ENCODE measurements around the gene SRRT.

Gene SRRT

GRCh38 chr7:100895956-100896731 lies 21.2 kb downstream of the SRRT start (continued):
- TF ChIP-seq, protein P1, sequence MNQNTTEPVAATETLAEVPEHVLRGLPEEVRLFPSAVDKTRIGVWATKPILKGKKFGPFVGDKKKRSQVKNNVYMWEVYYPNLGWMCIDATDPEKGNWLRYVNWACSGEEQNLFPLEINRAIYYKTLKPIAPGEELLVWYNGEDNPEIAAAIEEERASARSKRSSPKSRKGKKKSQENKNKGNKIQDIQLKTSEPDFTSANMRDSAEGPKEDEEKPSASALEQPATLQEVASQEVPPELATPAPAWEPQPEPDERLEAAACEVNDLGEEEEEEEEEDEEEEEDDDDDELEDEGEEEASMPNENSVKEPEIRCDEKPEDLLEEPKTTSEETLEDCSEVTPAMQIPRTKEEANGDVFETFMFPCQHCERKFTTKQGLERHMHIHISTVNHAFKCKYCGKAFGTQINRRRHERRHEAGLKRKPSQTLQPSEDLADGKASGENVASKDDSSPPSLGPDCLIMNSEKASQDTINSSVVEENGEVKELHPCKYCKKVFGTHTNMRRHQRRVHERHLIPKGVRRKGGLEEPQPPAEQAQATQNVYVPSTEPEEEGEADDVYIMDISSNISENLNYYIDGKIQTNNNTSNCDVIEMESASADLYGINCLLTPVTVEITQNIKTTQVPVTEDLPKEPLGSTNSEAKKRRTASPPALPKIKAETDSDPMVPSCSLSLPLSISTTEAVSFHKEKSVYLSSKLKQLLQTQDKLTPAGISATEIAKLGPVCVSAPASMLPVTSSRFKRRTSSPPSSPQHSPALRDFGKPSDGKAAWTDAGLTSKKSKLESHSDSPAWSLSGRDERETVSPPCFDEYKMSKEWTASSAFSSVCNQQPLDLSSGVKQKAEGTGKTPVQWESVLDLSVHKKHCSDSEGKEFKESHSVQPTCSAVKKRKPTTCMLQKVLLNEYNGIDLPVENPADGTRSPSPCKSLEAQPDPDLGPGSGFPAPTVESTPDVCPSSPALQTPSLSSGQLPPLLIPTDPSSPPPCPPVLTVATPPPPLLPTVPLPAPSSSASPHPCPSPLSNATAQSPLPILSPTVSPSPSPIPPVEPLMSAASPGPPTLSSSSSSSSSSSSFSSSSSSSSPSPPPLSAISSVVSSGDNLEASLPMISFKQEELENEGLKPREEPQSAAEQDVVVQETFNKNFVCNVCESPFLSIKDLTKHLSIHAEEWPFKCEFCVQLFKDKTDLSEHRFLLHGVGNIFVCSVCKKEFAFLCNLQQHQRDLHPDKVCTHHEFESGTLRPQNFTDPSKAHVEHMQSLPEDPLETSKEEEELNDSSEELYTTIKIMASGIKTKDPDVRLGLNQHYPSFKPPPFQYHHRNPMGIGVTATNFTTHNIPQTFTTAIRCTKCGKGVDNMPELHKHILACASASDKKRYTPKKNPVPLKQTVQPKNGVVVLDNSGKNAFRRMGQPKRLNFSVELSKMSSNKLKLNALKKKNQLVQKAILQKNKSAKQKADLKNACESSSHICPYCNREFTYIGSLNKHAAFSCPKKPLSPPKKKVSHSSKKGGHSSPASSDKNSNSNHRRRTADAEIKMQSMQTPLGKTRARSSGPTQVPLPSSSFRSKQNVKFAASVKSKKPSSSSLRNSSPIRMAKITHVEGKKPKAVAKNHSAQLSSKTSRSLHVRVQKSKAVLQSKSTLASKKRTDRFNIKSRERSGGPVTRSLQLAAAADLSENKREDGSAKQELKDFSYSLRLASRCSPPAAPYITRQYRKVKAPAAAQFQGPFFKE (tag by site-specific recombination; IDR thresholded peaks at IDR 0.05; ENCODE audit: borderline replicate concordance): 0 out of 2 replicates have a peak, but pooled peaks have one; percentile 75
- TF ChIP-seq REPIN1 (tag by site-specific recombination; IDR thresholded peaks at IDR 0.05; ENCODE audit: low read depth) (peak; percentile 84; the same call in 1 of the 2 replicates), RBAK (tag by site-specific recombination; IDR thresholded peaks at IDR 0.05) (peak; percentile 24; the same call in 1 of the 2 replicates), ZNF394 (tag by site-specific recombination; IDR thresholded peaks at IDR 0.05; ENCODE audit: borderline replicate concordance) (peak; percentile 41; the same call in 1 of the 2 replicates), PATZ1 (tag by site-specific recombination; IDR thresholded peaks at IDR 0.05) (peak; percentile 89), PRDM1 (tag by site-specific recombination; IDR thresholded peaks at IDR 0.05) (0 out of 2 replicates have a peak, but pooled peaks have one; percentile 23), ZBTB7A (tag by site-specific recombination; IDR thresholded peaks at IDR 0.05; ENCODE audit: low read depth) (peak; percentile 79), ZNF768 (tag by site-specific recombination; IDR thresholded peaks at IDR 0.05) (no peak), ZBTB10 (tag by site-specific recombination; IDR thresholded peaks at IDR 0.05) (peak; percentile 95), ZFP69B (tag by site-specific recombination; IDR thresholded peaks at IDR 0.05) (peak; percentile 45), ZNF629 (tag by site-specific recombination; IDR thresholded peaks at IDR 0.05) (peak; percentile 86), ZFHX2 (tag by site-specific recombination; conservative IDR thresholded peaks at IDR 0.05) (peak; percentile 76), ZBTB17 (tag by site-specific recombination; IDR thresholded peaks at IDR 0.05) (peak; percentile 47; the same call in 1 of the 2 replicates), ZNF366 (tag by site-specific recombination; conservative IDR thresholded peaks at IDR 0.05) (peak; percentile 90), SP3 (tag by site-specific recombination; IDR thresholded peaks at IDR 0.05) (peak; percentile 68), ZNF704 (tag by site-specific recombination; IDR thresholded peaks at IDR 0.05) (no peak), ZNF76 (tag by site-specific recombination; IDR thresholded peaks at IDR 0.05; ENCODE audit: borderline replicate concordance, low read depth) (peak; percentile 75), BCL11A (tag by site-specific recombination; IDR thresholded peaks at IDR 0.05; ENCODE audit: low read depth) (peak; percentile 95)
- TF ChIP-seq, protein P2, sequence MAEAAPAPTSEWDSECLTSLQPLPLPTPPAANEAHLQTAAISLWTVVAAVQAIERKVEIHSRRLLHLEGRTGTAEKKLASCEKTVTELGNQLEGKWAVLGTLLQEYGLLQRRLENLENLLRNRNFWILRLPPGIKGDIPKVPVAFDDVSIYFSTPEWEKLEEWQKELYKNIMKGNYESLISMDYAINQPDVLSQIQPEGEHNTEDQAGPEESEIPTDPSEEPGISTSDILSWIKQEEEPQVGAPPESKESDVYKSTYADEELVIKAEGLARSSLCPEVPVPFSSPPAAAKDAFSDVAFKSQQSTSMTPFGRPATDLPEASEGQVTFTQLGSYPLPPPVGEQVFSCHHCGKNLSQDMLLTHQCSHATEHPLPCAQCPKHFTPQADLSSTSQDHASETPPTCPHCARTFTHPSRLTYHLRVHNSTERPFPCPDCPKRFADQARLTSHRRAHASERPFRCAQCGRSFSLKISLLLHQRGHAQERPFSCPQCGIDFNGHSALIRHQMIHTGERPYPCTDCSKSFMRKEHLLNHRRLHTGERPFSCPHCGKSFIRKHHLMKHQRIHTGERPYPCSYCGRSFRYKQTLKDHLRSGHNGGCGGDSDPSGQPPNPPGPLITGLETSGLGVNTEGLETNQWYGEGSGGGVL (tag by site-specific recombination; IDR thresholded peaks at IDR 0.05): 0 out of 2 replicates have a peak, but pooled peaks have one; percentile 44
- TF ChIP-seq, protein P3, sequence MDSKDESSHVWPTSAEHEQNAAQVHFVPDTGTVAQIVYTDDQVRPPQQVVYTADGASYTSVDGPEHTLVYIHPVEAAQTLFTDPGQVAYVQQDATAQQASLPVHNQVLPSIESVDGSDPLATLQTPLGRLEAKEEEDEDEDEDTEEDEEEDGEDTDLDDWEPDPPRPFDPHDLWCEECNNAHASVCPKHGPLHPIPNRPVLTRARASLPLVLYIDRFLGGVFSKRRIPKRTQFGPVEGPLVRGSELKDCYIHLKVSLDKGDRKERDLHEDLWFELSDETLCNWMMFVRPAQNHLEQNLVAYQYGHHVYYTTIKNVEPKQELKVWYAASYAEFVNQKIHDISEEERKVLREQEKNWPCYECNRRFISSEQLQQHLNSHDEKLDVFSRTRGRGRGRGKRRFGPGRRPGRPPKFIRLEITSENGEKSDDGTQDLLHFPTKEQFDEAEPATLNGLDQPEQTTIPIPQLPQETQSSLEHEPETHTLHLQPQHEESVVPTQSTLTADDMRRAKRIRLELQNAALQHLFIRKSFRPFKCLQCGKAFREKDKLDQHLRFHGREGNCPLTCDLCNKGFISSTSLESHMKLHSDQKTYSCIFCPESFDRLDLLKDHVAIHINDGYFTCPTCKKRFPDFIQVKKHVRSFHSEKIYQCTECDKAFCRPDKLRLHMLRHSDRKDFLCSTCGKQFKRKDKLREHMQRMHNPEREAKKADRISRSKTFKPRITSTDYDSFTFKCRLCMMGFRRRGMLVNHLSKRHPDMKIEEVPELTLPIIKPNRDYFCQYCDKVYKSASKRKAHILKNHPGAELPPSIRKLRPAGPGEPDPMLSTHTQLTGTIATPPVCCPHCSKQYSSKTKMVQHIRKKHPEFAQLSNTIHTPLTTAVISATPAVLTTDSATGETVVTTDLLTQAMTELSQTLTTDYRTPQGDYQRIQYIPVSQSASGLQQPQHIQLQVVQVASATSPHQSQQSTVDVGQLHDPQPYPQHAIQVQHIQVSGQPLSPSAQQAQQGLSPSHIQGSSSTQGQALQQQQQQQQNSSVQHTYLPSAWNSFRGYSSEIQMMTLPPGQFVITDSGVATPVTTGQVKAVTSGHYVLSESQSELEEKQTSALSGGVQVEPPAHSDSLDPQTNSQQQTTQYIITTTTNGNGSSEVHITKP (tag by site-specific recombination; IDR thresholded peaks at IDR 0.05): peak; percentile 58

Measured in HEK293 (cell line).